Activated T-cell treated with anti-CD3 and anti-CD28 coated beads, Interleukin-2, amount 50 U/mL, for 1 hour (primary cell): Measurements from ENCODE around the gene RAB1B.

Experiments used
- DNase-seq: peaks from one replicate; pipeline ENCODE4 v3.0.0-alpha.2; 2020

The RAB1B gene

GRCh38 chr11:66325263-66325671 is 56.8 kb downstream of the RAB1B start:
- DNase-seq, result no peak

GRCh38 chr11:66326261-66327111 is 58.0 kb downstream of the RAB1B start:
- peak; percentile 38 for DNase-seq
